Choroid plexus epithelial cell (primary cell): ENCODE data around the gene GMNC.
A peak's percentile ranks its signal among the peaks of the same experiment; 100 is the strongest.

Experiments
- DNase-seq: peaks from one replicate; pipeline ENCODE4 v3.0.0-alpha.2; 2010; ENCODE audit warnings: low read depth
- H3K4me3 ChIP-seq: 2 replicates; pipeline ENCODE4 v1.5.1; 2011; ENCODE audit warnings: low read depth, mild to moderate bottlenecking, control low read depth, low read length, moderate library complexity
- CTCF ChIP-seq: conservative IDR thresholded peaks from 2 replicates; pipeline ENCODE4 v1.5.1; 2011; ENCODE audit warnings: low read depth, mild to moderate bottlenecking, control low read depth, inconsistent platforms, low read length, moderate library complexity

Gene GMNC

GRCh38 chr3:190853464-190853863, 9.0 kb downstream of the GMNC start:
- H3K4me3 ChIP-seq: no peak overlapping the region
- no peak for TF ChIP-seq CTCF
- DNase-seq: no peak

- no peak for TF ChIP-seq CTCF
- H3K4me3 ChIP-seq: no peak overlapping the region
- DNase-seq: no peak
Measured at GRCh38 chr3:190849607-190850006, 12.9 kb downstream of the GMNC start.

DNA sequence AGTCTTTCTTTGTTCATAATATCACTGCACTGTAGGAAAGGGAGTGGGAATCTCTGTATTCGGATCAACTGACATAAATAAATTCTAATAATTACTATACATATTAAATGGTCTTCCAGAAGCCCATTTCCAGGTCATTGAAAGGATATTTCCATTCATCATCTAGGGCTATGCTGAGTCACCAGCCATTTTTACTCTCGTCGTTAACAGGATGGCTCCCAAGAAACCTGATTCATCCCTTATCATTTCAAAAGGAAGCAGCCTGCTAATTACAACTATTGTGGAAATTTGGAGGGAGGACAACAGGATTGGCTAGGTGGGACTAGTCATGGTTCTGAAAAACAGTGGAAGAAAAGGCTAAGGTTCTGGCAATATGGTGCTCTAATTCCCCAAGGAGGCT, 13.6 kb downstream of the GMNC start:
- DNase-seq: no peak
- no peak overlapping the region for H3K4me3 ChIP-seq
- TF ChIP-seq CTCF: no peak

DNA sequence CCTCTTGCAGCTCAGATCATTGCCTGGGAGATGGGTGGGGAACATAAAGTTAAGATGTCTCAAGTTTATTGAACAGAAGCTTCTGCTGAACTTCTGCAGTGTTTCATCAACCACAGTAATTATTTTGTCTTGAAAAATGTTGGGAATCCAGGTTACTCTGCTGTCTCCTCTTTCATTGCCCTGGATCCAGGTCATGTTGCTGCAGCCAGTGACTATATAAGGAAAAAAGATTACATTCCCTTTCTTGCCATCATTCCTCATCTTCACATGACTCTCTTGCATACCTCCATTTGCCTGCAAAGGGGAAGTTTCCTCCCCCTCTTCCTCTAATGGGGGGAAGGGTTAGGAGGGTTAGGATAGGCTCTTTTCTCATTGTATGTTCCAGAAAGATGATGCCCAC, 15.1 kb downstream of the GMNC start:
- no peak overlapping the region for H3K4me3 ChIP-seq
- no peak for TF ChIP-seq CTCF
- DNase-seq: no peak

DNA sequence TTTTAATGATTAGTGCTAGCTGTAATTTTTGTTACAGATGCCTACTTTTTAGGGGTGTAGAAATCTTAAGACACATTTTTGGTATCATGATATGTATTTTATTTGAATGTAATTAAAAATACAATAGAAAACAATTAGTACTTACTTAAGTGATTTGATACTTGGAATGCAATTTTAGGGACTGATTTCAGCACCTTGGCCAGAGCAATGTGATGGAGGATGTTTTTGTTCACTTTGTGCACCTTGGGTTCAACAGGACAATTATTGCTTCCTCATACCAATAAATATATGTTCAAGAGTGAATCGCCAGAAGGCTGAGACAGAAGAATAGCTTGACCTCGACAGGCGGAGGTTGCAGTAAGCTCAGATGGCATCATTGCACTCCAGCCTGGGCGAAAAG, 22.3 kb downstream of the GMNC start:
- peak; percentile 7 for DNase-seq
- TF ChIP-seq CTCF: no peak
- no peak overlapping the region for H3K4me3 ChIP-seq

DNA sequence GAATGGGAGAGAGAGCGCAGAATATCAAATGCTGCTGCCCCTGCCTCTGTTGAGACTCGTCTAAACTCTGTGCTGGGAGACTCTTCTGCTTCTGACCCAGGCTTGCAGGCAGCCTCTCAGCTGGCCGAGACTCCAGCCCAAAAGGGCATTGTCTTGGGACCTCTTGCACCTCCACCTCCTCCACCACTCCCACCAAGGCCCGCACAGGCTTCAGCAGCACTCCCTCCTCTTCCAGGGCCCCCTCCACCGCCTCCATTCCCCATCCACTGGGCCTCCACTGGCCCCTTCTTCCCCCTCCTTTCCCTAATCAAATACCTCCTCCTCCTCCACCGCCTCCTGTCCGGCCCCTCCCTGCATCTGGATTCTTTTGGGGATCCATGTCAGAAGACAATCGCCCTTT, 31.3 kb downstream of the GMNC start:
- no peak overlapping the region for H3K4me3 ChIP-seq
- TF ChIP-seq CTCF: no peak
- DNase-seq: no peak

- H3K4me3 ChIP-seq: no peak overlapping the region
- DNase-seq: no peak
- TF ChIP-seq CTCF: no peak
Measured at GRCh38 chr3:190830031-190830430, 32.5 kb downstream of the GMNC start.
